GM19238 (cell line): ENCODE data around the gene IZUMO4.

Source experiments
- DNase-seq: peaks from one replicate; pipeline ENCODE4 v3.0.0; 2011; ENCODE audit warnings: low spot score; ENCODE audit not compliant: insufficient read length

Gene IZUMO4

GRCh38 chr19:2058570-2059421, 37.9 kb upstream of the IZUMO4 start:
- DNase-seq = no peak

- DNase-seq = no peak
Observed at GRCh38 chr19:2059422-2060201, 37.1 kb upstream of the IZUMO4 start.

- no peak for DNase-seq
Observed at GRCh38 chr19:2060884-2061494, 35.7 kb upstream of the IZUMO4 start.

- peak; percentile 98 for DNase-seq
Observed at GRCh38 chr19:2061495-2062388, 35.0 kb upstream of the IZUMO4 start.

- no peak for DNase-seq
Observed at GRCh38 chr19:2062389-2062729, 34.4 kb upstream of the IZUMO4 start.

- DNase-seq = no peak
Observed at GRCh38 chr19:2062770-2063169, 33.9 kb upstream of the IZUMO4 start.

- no peak for DNase-seq
Observed at GRCh38 chr19:2063824-2064223, 32.9 kb upstream of the IZUMO4 start.

GRCh38 chr19:2064395-2064787, 32.3 kb upstream of the IZUMO4 start:
- DNase-seq = no peak

GRCh38 chr19:2064788-2065524, 31.8 kb upstream of the IZUMO4 start:
- DNase-seq = no peak

- DNase-seq = no peak
Observed at GRCh38 chr19:2070436-2070827, 26.3 kb upstream of the IZUMO4 start.

GRCh38 chr19:2070986-2071673, 25.6 kb upstream of the IZUMO4 start:
- DNase-seq = no peak

GRCh38 chr19:2072757-2073551, 23.8 kb upstream of the IZUMO4 start:
- no peak for DNase-seq

GRCh38 chr19:2076526-2076944, 20.2 kb upstream of the IZUMO4 start:
- no peak for DNase-seq

GRCh38 chr19:2077398-2077797, 19.3 kb upstream of the IZUMO4 start:
- no peak for DNase-seq

GRCh38 chr19:2077833-2078619, 18.7 kb upstream of the IZUMO4 start:
- DNase-seq = no peak

- no peak for DNase-seq
Observed at GRCh38 chr19:2079076-2079864, 17.4 kb upstream of the IZUMO4 start.

- no peak for DNase-seq
Observed at GRCh38 chr19:2079865-2080301, 16.8 kb upstream of the IZUMO4 start.
